NCI-H524 (cell line): Measurements from ENCODE around the gene SP3.
A peak's percentile ranks its signal among the peaks of the same experiment; 100 is the strongest.

Source experiments
- DNase-seq, 2 experiments: peaks; one replicate each; lab custom pipeline; 2025; lab: John Stamatoyannopoulos, UW

Gene SP3

GRCh38 chr2:173942861-173943523, 22.2 kb downstream of the SP3 start:
- no peak for DNase-seq

- DNase-seq = no peak
Measured at GRCh38 chr2:173941567-173941966, 23.6 kb downstream of the SP3 start.

DNA sequence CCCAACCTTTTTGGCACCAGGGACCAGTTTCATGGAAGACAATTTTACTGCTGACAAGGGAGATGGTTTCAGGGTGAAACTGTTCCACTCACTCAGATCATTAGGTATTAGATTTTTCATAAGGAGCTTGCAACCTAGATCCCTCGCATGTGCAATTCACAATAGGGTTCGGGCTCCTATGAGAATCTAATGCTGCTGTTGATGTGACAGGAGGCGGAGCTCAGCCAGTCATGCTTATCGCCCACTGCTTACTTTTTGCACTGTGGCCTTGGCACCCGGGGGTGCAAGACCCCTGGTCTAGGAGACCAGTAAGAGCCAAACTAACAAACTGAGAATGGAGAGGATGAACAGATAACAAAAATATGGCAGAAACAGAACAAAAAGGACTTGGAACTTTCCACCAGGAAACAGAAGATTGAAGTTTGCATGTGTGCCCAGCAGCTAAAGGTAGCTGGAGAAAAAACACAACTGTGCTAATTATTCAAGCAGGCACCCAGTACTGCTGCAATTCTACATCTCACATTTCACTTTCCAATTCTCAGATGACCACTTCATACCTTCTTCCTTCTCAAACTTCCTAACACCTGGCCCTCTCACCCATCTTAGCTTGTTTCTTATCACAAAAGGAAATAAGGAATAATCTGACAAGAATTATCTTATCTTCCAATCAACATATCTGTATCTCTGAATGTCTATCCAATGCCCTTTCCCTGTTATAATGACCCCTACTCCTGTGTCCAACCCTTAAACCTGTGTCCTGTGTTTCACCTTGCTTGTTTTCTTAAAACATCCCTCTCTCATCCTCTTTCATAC, 24.8 kb downstream of the SP3 start:
- no peak for DNase-seq

DNA sequence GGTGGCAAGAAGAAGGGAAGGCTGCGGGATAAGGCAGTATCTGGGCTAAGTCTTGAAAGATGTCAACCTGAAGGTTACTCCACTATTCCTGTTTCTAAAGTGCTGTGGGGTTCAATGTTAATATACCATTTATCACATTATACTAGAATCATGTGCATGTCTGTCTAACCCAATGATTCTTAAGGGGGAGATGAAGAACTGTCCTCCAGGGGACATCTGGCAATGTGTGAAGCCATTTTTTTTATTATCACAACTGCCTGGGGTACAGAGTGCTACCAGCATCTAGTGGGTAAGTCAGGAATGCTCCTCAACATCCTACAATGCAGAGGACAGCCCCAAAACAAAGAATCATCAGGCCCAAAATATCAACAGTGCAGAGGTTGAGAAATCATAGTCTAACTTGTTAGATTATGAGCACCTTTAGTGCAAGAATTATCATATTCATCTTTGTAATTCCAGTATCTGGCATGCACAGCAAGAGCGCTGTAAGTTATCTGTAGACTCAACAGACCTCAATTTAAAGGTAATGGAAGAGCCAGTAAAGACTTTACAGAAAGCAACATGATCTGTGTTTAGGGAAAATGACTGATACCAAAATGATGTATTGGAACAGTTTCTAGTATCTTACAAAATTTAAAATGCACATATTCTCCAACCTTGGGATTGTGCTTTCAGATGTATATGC, 26.3 kb downstream of the SP3 start:
- DNase-seq = peak in 1 of 2 experiments; percentile 18

GRCh38 chr2:173935305-173935704, 29.9 kb downstream of the SP3 start:
- no peak for DNase-seq

- DNase-seq = no peak
Measured at GRCh38 chr2:173934895-173935294, 30.3 kb downstream of the SP3 start.

GRCh38 chr2:173931751-173932150, 33.4 kb downstream of the SP3 start:
- DNase-seq = no peak

- DNase-seq = no peak
Measured at GRCh38 chr2:173929441-173929840, 35.7 kb downstream of the SP3 start.

- no peak for DNase-seq
Measured at GRCh38 chr2:173926875-173927274, 38.3 kb downstream of the SP3 start.

DNA sequence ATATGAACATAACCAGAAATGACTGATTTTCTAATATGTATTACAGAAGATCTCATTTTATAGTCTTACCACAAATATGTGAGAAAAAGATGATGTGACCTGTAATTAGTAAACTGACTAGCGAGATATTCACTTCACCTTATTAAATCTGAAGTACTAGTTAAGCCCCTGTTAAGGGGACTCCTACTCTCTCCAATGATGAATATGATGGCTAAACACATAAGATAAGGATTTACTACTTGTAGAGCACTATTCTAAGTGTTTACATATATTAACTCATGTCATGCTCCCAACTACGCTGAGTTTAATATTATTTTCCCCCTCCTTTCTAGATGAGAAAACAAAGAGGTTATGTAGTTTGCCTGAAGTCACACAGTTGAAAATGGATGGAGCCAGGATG, 40.9 kb downstream of the SP3 start:
- DNase-seq = peak in 1 of 2 experiments; percentile 26

- DNase-seq = no peak
Measured at GRCh38 chr2:173922760-173923159, 42.4 kb downstream of the SP3 start.

DNA sequence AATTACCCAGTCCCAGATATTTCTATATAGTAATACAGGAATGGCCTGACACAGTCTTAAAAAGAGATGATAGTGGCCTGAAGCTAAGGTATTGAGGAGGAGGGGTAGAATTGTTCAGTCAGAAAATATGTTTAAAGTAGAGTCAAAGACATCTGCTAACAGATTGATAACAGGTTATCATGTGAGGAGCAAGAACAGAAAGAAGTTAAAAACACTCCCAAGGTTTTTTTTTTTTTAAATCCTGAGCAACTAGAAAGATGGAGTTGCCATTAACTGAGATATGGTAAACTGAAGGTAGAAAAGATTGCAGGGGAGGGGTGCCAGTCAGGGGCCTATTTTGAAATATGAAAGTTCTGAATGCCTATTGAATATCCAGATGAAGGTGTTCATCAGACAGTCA, 43.1 kb downstream of the SP3 start:
- DNase-seq = no peak

DNA sequence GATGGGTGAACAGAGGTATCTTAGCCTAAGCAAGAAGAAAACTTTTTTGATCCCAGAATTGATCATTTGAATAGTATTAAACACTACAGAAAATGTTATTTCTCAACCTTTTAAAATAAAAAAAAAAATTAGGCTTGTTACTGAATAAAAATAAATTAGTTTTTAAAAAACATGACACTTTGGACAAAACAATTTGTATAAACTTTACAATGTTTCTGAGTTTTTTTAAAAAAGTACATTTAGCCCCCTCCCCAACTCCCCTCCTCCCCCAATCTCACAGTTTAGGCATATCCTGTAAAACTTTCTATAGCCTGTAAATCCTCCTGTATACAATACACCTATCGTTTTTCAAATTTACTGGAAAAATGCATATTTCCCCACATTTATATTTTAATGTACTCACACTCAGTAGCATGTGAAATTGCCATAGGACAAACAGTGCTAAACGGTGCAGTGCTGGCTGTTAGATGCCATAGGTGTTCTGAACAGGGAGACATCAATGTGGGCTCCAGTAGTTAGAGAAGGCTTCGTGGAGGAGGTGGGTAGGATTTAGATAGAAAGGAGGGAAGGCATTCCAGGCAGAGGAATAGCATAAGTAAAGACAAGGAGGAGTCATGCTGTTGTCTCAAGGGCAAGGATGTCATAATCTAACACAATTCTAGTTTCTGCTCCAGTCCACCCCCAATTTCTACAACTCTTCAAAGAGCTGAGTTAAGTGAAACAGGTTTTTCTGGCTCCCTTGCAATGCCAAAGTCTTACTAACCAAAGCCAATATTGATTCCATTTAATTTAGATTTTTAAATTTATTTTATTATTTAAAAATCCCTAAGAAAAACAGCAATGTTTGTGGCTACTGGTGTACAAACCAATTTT, 50.9 kb downstream of the SP3 start:
- DNase-seq = no peak

DNA sequence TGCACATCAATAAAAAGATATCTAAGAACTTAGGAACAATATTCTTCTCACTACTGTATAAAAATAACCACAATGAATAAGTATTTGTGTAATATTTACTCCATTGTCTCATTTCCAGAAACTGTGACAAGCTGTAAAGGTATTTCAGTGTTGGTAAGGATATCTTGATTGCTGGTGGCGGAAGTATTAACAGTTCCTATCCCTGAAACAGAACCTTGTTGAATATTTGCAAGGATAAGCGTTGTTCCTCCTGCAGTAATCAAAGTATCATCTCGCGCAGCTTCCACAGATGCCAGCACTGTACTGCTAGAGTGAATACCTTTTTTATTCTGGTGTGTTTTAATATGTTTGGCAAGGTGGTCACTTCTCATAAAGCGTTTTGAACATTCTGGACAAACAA, 55.3 kb downstream of the SP3 start:
- DNase-seq = no peak

DNA sequence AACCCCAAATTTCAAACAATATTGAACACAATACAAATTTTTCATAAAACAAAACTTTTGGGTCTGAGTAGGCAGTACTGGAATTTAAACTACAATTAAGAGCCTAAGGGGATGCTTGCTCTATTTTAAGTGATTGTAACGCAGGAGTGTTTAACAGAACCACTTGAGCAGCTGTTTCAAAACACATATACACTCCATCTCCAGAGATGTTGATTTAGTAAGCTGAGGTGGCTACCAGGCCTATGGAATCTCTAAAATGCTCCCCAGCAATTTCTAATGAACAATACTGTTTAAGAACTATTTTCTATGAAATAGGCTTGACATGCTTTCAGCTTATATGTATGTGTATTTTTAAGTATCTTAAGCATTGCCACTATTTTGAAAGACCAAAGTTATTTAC, 58.5 kb downstream of the SP3 start:
- no peak for DNase-seq

DNA sequence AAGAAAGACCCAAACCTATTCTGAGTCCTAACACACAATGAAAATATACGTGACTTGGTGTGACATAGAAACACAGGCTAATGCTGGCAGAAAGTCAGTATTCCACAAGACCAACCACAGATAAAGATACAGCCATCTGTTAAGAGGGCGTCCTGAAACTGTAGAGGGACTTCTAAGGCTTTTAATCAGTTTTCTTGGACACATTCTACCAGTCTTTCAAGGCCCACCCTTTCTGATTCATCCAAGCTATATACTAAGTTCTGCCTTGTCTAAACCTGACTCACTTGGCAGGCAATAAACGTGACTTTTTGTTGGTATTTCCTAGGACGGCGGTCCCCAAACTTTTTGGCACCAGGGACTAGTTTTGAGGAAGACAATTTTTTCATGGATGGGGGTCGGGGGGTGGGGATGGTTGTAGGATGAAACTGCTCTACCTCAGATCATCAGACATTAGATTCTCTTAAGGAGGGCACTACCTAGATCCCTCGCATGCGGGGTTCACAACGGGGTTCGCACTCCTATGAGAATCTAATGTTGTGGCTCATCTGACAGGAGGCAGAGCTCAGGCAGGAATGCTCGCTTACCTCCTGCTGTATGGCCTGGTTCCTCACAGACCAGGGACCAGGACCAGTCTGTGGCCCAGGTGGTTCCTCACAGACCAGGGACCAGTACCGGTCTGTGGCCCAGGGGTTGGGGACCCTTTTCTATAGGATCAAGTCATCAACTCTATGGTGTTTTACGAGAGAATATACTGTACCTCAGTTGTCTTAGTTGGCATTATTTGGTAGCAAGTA, 61.4 kb downstream of the SP3 start:
- DNase-seq = no peak

DNA sequence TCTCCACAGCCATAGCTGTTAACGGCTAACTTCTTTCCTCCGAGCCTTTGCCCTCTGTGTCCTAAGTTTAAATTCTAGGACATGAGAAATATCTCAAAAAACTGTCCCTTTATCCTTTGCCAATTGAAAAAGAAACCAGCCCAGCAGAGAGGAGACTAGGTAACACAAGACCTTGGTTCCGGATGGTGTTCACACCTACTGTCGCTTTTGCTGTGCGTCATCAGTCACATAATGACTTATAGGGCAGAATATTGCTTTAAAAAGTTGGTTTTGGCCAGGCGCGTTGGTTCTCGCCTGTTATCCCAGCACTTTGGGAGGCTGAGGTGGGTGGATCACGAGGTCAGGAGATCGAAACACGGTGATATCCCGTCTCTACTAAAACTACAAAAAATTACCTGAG, 66.2 kb downstream of the SP3 start:
- DNase-seq = no peak

DNA sequence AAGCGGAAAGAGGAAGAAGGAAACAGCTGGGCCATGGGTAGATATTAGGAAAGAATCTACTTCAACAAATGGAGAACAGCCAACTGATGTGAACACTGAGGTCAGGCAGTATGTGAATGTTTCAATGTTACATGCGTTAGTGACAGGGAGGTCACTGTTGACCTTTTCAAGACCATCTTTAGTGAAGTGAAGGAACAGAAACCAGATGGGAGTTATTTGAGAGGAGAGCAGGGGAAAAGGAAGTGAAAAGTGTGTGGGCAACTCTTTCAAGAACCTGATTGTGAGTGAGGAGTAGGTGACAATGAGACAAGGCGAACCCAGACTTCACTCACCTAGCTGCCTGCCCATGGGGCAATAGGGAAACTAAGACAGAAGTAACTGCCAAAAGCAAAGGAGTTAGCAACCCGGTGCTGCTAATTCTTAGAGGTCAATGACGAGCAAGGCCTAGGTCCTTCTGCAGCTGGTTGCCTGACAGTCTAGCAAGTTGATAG, 67.0 kb downstream of the SP3 start:
- DNase-seq = no peak

DNA sequence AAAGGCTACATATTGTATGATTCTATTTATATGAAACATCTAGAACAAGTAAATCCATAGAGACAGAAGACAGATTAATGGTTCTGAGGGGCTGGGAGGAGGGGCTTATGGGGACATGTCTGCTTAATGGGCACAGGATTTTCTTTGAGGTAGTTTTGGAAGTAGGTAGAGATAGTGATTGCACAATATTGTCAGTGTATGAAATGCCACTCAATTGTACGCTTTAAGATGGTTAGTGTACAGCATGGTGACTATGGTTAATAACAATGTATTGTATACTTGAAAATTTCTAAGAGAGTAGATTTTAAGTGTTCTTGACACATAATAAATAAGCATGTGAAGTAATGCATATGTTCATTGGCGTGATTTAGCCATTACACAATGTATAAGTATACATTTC, 68.4 kb downstream of the SP3 start:
- no peak for DNase-seq

- no peak for DNase-seq
Measured at GRCh38 chr2:173892341-173892740, 72.8 kb downstream of the SP3 start.
